Mesenchymal stem cell (in vitro differentiated cells and primary cell): Measurements from ENCODE around the gene SYCP2L.
A peak's percentile ranks its signal among the peaks of the same experiment; 100 is the strongest.

Experiments used
- DNase-seq: peaks from one replicate; pipeline ENCODE4 v3.0.0-alpha.2; 2013
- H2AFZ ChIP-seq: one replicate; pipeline ENCODE4 v1.6.1; 2013; ENCODE audit warnings: low read depth, mild to moderate bottlenecking, control low read depth, inconsistent platforms, low read length, moderate library complexity
- H2AK5ac ChIP-seq: 2 replicates; pipeline ENCODE4 v1.6.1; 2013; ENCODE audit warnings: low read length, moderate library complexity, mild to moderate bottlenecking, inconsistent platforms; ENCODE audit not compliant: severe bottlenecking
- H2BK120ac ChIP-seq: one replicate; pipeline ENCODE4 v1.6.1; 2013; ENCODE audit warnings: low read depth, mild to moderate bottlenecking, inconsistent platforms, low read length, moderate library complexity
- H2BK12ac ChIP-seq, 2 experiments: one replicate each; pipeline ENCODE4 v1.6.1; 2013; ENCODE audit warnings: inconsistent platforms in 2 of 2, low read length in 2 of 2, mild to moderate bottlenecking in 2 of 2, moderate library complexity in 2 of 2, control low read depth in 1 of 2
- H2BK15ac ChIP-seq: one replicate; pipeline ENCODE4 v1.6.1; 2013; ENCODE audit warnings: mild to moderate bottlenecking, low read depth, inconsistent platforms; ENCODE audit not compliant: poor library complexity, severe bottlenecking
- H2BK5ac ChIP-seq: 2 replicates; pipeline ENCODE4 v1.6.1; 2013; ENCODE audit warnings: low read depth, mild to moderate bottlenecking, low read length, control low read depth, inconsistent platforms; ENCODE audit not compliant: poor library complexity, severe bottlenecking
- H3K14ac ChIP-seq, 2 experiments: one replicate each; pipeline ENCODE4 v1.6.1; 2013; ENCODE audit warnings: inconsistent platforms in 2 of 2, low read length in 2 of 2, control low read depth in 1 of 2, mild to moderate bottlenecking in 1 of 2, moderate library complexity in 1 of 2
- H3K18ac ChIP-seq, 2 experiments: one replicate each; pipeline ENCODE4 v1.6.1; 2013; ENCODE audit warnings: inconsistent platforms in 2 of 2, low read length in 2 of 2, control low read depth in 1 of 2, low read depth in 1 of 2, mild to moderate bottlenecking in 1 of 2
- H3K23ac ChIP-seq, 2 experiments: one replicate each; pipeline ENCODE4 v1.6.1; 2013; ENCODE audit warnings: inconsistent platforms in 2 of 2, low read length in 2 of 2, mild to moderate bottlenecking in 2 of 2, moderate library complexity in 2 of 2, control low read depth in 1 of 2
- H3K27ac ChIP-seq: 2 replicates; pipeline ENCODE4 v1.5.1; 2013; ENCODE audit warnings: mild to moderate bottlenecking, moderate library complexity, low read length, control low read depth, inconsistent platforms; ENCODE audit not compliant: poor library complexity, severe bottlenecking
- H3K27me3 ChIP-seq, 2 experiments: 2 replicates each; pipeline versions ENCODE4 v1.6.1 to v1.7.0; 2013; ENCODE audit warnings: low read length in 2 of 2, mild to moderate bottlenecking in 2 of 2, moderate library complexity in 2 of 2, control low read depth in 1 of 2, inconsistent platforms in 1 of 2; ENCODE audit not compliant: control insufficient read depth in 1 of 2, insufficient read depth in 1 of 2
- H3K36me3 ChIP-seq, 2 experiments: 2 replicates each; pipeline versions ENCODE4 v1.6.1 to v1.7.0; 2013; ENCODE audit warnings: low read length in 2 of 2, control low read depth in 1 of 2, inconsistent platforms in 1 of 2, low read depth in 1 of 2, mild to moderate bottlenecking in 1 of 2; ENCODE audit not compliant: insufficient read depth in 2 of 2, control insufficient read depth in 1 of 2
- H3K4ac ChIP-seq, 2 experiments: one replicate each; pipeline ENCODE4 v1.6.1; 2013; ENCODE audit warnings: inconsistent platforms in 2 of 2, low read length in 2 of 2, mild to moderate bottlenecking in 2 of 2, moderate library complexity in 2 of 2, control low read depth in 1 of 2, low read depth in 1 of 2
- H3K4me1 ChIP-seq: 2 replicates; pipeline ENCODE4 v1.6.1; 2013; ENCODE audit warnings: low read depth, low read length, control low read depth; ENCODE audit not compliant: control insufficient read depth, insufficient read depth
- H3K4me2 ChIP-seq: 2 replicates; pipeline ENCODE4 v1.6.1; 2013; ENCODE audit warnings: low read length, mild to moderate bottlenecking, inconsistent platforms; ENCODE audit not compliant: poor library complexity, severe bottlenecking
- H3K4me3 ChIP-seq, 2 experiments: 2 replicates each; pipeline versions ENCODE4 v1.5.1 to v1.7.0; 2013; ENCODE audit warnings: low read length in 2 of 2, mild to moderate bottlenecking in 2 of 2, control low read depth in 1 of 2, low read depth in 1 of 2; ENCODE audit not compliant: insufficient read depth in 1 of 2
- H3K79me1 ChIP-seq: replicated peaks from 2 replicates; pipeline ENCODE4 v1.6.1; 2013; ENCODE audit warnings: mild to moderate bottlenecking, control low read depth, low read length, inconsistent platforms; ENCODE audit not compliant: poor library complexity, severe bottlenecking
- H3K9ac ChIP-seq: 2 replicates; pipeline ENCODE4 v1.7.0; 2013; ENCODE audit warnings: mild to moderate bottlenecking, low read length, moderate library complexity
- H3K9me3 ChIP-seq: 2 replicates; pipeline ENCODE4 v1.7.0; 2013; ENCODE audit warnings: mild to moderate bottlenecking, low read length; ENCODE audit not compliant: control insufficient read depth
- H4K8ac ChIP-seq: one replicate; pipeline ENCODE4 v1.6.1; 2013; ENCODE audit warnings: inconsistent platforms, mild to moderate bottlenecking, low read length, moderate library complexity
- H4K91ac ChIP-seq: one replicate; pipeline ENCODE4 v1.6.1; 2013; ENCODE audit warnings: mild to moderate bottlenecking, low read length, inconsistent platforms
- WGBS: methylation state at CpG from one replicate; pipeline ENCODE4 v1.1.7; 2013; ENCODE audit warnings: mixed read lengths; 5-methylcytosine and 5-hydroxymethylcytosine counted together

SYCP2L gene

GRCh38 chr6:10962673-10963072, 75.8 kb downstream of the SYCP2L start:
- no peak overlapping the region for H3K18ac ChIP-seq
- no peak overlapping the region for H3K4me2 ChIP-seq
- H3K27me3 ChIP-seq: no peaks in the 10 kb centered on the region
- no peak overlapping the region for H2BK15ac ChIP-seq
- peaks cover 18% of the 10 kb centered on the region for H3K9me3 ChIP-seq
- H3K79me1 ChIP-seq: no peaks in the 10 kb centered on the region
- H2BK120ac ChIP-seq: no peak overlapping the region
- H2BK12ac ChIP-seq: no peak overlapping the region
- peaks cover 1% of the 10 kb centered on the region for H3K4me1 ChIP-seq
- H2BK5ac ChIP-seq: no peak overlapping the region
- H3K14ac ChIP-seq: no peak overlapping the region
- no peak overlapping the region for H3K23ac ChIP-seq
- H3K27ac ChIP-seq: no peak overlapping the region
- no peak overlapping the region for H4K8ac ChIP-seq
- H3K4ac ChIP-seq: no peak overlapping the region
- DNase-seq: peak; percentile 85
- no peaks in the 10 kb centered on the region for H3K36me3 ChIP-seq
- no peak overlapping the region for H4K91ac ChIP-seq
- 25% methylated on average over 1 of the region's 1 CpG for WGBS
- no peak overlapping the region for H3K4me3 ChIP-seq
- H2AK5ac ChIP-seq: no peak overlapping the region
- peak overlapping the region; percentile 18 for H3K9ac ChIP-seq
- H2AFZ ChIP-seq: no peak overlapping the region

- Histone ChIP-seq H3K4ac (no peak overlapping the region), H3K36me3 (no peaks in the 10 kb centered on the region), H4K91ac (no peak overlapping the region), H3K4me1 (peaks cover 1% of the 10 kb centered on the region), H2BK120ac (no peak overlapping the region), H3K27me3 (no peaks in the 10 kb centered on the region), H3K27ac (no peak overlapping the region), H3K9ac (peak overlapping the region; percentile 18), H2BK12ac (peak overlapping the region in 1 of 2 experiments; percentile 84), H2BK5ac (no peak overlapping the region), H3K79me1 (no peaks in the 10 kb centered on the region), H3K9me3 (peaks cover 23% of the 10 kb centered on the region), H3K18ac (peak overlapping the region in 1 of 2 experiments; percentile 76), H3K23ac (no peak overlapping the region), H4K8ac (no peak overlapping the region), H2BK15ac (no peak overlapping the region), H3K14ac (no peak overlapping the region), H3K4me3 (no peak overlapping the region), H2AK5ac (peak overlapping the region; percentile 36), H2AFZ (peak overlapping the region; percentile 53), H3K4me2 (no peak overlapping the region)
- no peak for DNase-seq
- 80% methylated on average over 1 of the region's 2 CpGs for WGBS
Observed at GRCh38 chr6:10963113-10963512, 76.3 kb downstream of the SYCP2L start.

GRCh38 chr6:10964684-10965083, 77.8 kb downstream of the SYCP2L start:
- no peaks in the 10 kb centered on the region for H3K27me3 ChIP-seq
- H3K27ac ChIP-seq: no peak overlapping the region
- H4K8ac ChIP-seq: no peak overlapping the region
- H2BK120ac ChIP-seq: no peak overlapping the region
- H2AFZ ChIP-seq: no peak overlapping the region
- no peaks in the 10 kb centered on the region for H3K79me1 ChIP-seq
- H3K4me1 ChIP-seq: peaks cover 1% of the 10 kb centered on the region
- no peak overlapping the region for H3K4ac ChIP-seq
- H2AK5ac ChIP-seq: no peak overlapping the region
- no peak overlapping the region for H3K4me3 ChIP-seq
- no peak overlapping the region for H2BK15ac ChIP-seq
- no peak overlapping the region for H3K18ac ChIP-seq
- H3K36me3 ChIP-seq: no peaks in the 10 kb centered on the region
- H2BK12ac ChIP-seq: no peak overlapping the region
- no peak overlapping the region for H4K91ac ChIP-seq
- no peak overlapping the region for H3K14ac ChIP-seq
- H2BK5ac ChIP-seq: no peak overlapping the region
- H3K23ac ChIP-seq: no peak overlapping the region
- peaks cover 28% of the 10 kb centered on the region for H3K9me3 ChIP-seq
- DNase-seq: no peak
- H3K4me2 ChIP-seq: no peak overlapping the region
- no peak overlapping the region for H3K9ac ChIP-seq
- 74% methylated on average over 1 of the region's 1 CpG for WGBS

- Histone ChIP-seq H3K9me3 (peaks cover 28% of the 10 kb centered on the region), H3K36me3 (no peaks in the 10 kb centered on the region), H2BK15ac (no peak overlapping the region), H3K18ac (no peak overlapping the region), H3K4me2 (no peak overlapping the region), H4K91ac (no peak overlapping the region), H3K23ac (no peak overlapping the region), H3K4me1 (no peaks in the 10 kb centered on the region), H2BK5ac (no peak overlapping the region), H3K79me1 (no peaks in the 10 kb centered on the region), H2BK120ac (no peak overlapping the region), H3K9ac (no peak overlapping the region), H3K27ac (no peak overlapping the region), H2AK5ac (no peak overlapping the region), H2AFZ (no peak overlapping the region), H2BK12ac (no peak overlapping the region), H3K4me3 (no peak overlapping the region), H3K4ac (no peak overlapping the region), H3K27me3 (no peaks in the 10 kb centered on the region), H4K8ac (no peak overlapping the region), H3K14ac (no peak overlapping the region)
- 80% methylated on average over 2 of the region's 2 CpGs for WGBS
- no peak for DNase-seq
Observed at GRCh38 chr6:10968776-10969175, 81.9 kb downstream of the SYCP2L start.
